GM18502 (cell line): ENCODE measurements around the gene SLC6A7.

ENCODE experiments used
- ATAC-seq: cut with Tn5 transposase; IDR thresholded peaks from one replicate; pipeline ENCODE4 v1.9.1; 2021; ENCODE audit warnings: mild to moderate bottlenecking; ENCODE audit not compliant: unreplicated experiment, poor library complexity

SLC6A7 gene

DNA sequence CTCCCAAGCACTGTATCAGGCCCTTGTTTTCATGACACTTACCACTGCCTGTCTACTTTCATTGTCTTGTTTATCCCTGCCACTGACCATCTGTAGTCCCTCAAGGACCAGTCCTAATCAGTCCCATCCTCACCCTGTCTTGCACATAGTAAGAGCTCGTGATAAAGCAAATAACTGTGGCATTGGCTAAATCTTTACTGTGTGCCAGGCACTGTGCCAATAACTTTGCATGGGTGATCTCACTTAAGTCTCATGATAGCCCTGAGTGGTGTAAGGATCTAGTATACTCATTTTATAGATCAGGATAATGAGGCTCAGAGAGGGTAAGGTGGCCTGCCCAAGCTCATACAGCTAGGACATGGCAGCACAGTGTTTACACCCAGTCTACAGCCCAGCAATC is 17.7 kb upstream of the SLC6A7 start:
- no peak for ATAC-seq

DNA sequence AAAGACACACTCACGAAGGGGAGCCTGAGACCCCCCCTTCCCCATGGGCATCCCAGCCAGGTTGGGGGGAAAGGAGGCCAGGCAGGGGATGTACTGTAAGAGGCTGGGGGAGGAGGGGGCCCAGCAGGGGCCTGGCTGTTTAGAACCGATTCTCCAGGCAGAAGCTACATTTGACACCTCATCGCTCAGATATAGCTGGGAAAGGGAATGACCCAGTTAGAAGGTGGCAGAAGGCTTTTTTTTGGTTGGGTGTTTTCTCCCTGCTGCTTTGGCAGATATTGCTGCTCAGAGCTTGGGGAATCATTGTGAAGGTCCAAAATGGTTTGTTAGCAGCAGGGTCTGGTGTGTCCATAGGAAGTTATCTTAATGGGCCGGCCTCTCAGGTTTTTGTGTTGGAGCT is 17.3 kb upstream of the SLC6A7 start:
- ATAC-seq, result no peak

DNA sequence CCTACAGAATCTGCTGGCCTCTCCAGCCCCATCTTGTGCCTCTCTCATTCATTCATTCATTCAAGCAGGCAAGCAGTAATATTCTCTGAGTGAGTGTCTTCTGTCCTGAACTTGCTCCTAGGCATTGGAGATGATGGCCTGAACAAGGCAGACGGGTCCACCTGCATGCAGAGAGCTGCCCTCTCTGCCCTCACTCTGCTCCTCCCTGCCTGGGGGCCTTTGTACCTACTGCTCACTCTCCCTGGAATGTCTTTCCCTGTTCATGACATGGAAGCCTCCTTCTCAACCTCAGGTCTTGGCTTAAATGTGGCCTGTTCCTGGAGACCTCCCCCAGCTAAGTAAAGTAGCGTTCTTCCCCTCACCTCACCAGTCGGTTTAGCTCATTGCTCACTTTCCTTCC is 16.7 kb upstream of the SLC6A7 start:
- no peak for ATAC-seq

DNA sequence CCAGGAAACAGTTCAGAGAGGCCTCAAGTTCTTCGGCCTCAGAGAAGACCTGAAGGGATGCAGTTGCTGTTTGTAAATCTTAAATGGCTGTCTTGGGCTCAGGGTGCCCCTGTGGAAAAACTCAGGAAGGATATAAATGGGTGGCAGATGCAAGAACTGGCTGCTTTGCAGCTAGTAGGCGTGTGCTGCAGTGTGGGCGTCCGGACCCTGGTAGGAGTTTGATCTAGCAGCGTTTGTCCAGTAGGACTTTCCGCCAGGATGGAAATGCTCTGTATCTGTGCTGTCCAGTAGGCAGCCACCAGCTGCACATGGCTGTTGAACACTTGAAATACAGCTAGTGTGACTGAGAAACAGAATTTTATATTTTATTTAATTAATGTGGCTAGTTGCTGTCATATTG is 15.6 kb upstream of the SLC6A7 start:
- ATAC-seq, result no peak

DNA sequence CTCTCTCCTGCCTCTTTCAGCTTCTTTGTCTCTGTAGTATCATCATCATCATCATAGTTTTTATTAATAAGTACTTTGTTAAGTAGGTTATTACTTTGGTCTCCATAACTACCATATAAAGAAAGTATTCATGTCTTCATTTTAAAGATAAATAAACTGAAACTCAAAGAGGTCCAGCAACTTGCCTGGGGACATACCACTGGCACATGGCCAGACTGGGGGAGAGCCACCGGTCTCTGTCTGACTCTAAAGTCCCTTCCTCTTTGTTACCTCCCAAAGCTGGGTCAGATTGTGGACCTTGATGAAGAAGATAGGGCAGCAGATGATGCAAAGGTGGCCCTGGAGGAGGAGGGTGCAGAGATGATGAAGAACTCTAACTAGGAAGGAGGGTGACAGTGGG is 14.8 kb upstream of the SLC6A7 start:
- no peak for ATAC-seq

DNA sequence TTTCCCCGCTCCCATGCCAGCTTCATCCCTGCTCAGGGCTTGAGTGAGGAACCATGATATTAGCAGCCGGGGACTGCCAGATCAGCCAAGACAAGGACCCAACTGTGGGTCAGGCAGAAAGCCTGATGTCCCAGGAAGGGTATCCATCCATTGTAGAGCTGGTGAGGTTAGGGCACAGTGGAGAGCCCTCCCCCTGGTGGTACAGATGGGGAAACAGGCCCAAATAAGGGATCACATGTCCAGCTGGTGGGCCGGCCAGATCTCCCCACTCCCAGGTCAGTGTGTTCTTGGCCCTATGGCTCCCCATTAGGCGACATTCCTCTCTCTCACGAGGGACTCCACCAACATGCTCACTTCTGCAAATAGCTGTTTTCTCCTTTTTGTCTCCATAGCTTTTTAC is 14.3 kb upstream of the SLC6A7 start:
- no peak for ATAC-seq

DNA sequence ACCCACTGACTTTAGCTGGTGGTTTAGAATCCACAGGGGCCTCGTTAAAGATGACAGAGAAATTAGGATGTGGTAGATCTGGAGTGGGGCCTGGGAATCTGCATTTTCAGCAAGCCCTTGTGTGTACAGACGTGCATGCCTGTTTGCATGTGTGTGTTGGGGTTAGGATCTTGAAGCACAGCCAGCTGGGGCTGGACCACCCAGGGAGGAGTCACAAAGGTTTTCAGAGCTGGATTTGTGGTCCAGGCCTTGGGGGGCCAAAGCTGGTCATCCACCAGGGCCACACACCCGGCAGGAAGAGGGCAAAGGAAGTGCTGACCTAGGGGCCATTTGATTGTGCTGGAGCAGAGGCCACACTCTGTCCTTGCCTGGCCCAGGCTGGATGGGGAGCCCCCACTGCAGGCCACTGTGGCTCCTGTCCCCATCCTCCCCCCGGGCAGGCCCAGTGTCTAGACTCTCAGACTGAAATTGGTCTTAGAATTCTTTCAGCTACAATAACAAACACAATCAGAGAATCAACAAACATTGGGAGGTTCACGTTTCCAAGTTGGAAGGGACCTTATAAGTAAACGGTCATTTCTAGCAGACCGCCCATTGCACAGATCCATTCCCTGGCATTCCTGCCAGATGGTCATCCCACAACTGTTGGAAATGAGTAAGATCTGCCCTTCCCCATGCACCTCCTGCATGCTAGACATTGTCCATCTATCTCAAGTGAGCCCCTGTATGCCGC is 13.0 kb upstream of the SLC6A7 start:
- ATAC-seq, result no peak

DNA sequence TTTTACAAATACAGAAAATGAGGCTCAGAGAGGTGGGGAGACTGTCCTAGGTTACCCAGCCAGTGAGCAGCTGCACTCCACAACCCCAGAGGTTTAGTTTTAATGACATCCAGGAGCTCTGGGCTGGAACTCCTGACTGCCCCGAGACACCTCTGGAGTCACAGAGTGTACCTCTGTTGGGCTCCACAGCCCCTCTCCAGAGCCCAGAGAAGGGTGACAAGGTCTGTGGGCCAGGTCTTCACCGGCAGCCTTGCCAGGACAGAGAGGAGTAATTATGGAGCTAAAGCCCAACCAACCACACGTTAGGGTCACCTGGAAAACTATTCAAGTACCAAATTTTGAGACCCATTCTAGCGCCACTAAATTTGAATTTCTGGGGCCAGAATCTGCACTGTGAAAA is 12.1 kb upstream of the SLC6A7 start:
- no peak for ATAC-seq

DNA sequence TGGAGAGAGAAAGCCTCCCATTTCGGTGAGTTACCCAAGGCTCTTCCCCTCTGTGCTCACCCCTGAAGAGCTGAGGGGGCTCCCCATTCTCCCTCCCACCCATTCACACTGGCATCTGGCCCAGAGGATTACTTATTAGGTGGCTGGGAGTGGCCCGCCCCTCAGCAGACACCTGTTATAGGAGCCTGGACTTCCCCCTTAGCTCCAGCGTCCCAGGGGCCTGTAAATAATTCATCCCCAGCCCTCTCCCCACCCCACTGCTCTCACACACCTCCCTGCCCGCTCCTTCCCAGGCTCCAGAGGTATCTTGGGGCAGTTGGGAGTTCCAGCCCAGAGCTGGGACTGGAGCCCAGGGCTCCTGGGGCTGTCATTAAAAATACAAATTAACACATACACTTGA is 11.6 kb upstream of the SLC6A7 start:
- no peak for ATAC-seq

DNA sequence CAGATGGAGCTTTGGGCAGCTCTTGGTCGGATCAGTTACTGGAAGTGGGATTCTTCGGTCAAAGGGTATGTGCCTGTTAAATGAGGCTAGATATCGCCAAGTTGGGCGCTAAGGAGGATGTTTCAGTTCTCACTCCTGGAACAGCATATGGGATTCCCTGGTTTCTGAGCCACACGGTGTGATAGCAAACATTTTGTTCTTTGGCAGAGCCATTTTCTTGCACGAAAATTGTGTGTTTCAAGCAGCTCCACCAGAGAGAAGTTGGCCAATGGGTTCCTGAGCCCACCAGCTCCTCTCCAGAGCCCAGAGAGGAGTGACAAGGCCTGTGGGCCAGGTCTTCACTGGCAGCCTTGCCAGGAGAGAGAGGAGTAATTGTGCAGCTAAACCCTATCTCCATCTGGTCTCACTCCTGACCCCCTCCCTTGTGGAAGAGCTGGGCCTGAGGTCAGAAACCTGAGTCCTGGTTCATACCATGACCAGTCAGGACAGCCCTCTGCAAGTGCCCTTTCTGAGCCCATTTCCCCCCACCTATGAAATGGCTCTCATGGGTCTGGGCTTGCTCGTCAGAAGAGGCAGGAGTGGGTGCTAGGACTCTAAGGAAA is 10.7 kb upstream of the SLC6A7 start:
- no peak for ATAC-seq

DNA sequence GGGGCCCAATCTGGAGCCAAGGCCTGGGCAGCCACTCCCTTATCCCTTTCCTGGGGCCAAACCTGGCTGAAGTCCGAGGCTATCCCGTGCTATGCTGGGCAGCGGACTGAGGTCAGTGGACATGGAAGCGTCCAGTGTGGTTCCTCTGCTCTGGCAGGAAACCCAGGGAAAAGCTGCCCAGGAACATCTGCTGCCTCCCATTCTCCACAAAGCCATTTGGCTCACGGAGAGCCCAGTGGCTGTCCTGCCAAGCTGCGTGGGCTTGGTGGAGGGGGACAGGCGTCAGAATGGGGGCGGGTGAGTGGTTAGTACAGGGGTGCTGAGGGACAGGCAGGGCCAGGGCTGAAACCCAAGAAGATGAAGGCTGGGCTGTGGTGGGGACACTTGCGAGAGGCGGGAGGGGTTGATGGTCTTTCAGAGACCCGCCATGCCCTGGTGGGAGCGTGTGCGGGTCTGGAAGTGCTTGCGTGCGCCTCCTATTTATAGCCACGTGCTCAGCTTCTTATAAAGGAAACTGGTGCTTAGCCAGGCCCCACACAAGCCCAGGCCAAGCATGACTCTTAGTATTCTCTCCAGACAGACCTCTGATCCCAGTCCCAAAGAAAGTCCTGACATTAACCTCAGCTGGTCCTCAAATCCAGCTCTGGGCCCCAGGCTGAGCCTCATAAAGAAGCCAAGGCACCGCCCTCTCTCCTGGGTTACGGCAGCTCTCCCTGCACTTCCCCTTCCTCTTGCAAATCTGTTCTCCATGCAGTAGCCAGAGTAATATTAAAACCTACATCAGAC is 9.4 kb upstream of the SLC6A7 start:
- no peak for ATAC-seq

DNA sequence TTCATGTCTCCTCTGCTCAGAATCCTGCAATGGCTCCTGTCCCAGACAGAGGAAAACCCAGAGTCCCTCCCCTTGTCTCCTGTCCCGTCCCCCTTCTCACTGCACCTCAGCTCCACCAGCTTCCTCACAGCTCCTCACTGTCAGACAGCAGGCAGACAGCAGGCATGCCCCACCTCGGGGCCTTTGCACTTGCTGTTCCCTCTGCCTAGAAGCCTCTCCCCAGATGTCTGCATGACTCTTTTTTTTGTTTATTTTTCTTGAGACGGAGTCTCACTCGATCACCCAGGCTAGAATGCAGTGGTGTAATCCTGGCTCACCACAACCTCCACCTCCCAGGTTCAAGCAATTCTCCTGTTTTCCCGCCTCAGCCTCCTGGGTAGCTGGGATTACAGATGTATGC is 8.8 kb upstream of the SLC6A7 start:
- no peak for ATAC-seq

DNA sequence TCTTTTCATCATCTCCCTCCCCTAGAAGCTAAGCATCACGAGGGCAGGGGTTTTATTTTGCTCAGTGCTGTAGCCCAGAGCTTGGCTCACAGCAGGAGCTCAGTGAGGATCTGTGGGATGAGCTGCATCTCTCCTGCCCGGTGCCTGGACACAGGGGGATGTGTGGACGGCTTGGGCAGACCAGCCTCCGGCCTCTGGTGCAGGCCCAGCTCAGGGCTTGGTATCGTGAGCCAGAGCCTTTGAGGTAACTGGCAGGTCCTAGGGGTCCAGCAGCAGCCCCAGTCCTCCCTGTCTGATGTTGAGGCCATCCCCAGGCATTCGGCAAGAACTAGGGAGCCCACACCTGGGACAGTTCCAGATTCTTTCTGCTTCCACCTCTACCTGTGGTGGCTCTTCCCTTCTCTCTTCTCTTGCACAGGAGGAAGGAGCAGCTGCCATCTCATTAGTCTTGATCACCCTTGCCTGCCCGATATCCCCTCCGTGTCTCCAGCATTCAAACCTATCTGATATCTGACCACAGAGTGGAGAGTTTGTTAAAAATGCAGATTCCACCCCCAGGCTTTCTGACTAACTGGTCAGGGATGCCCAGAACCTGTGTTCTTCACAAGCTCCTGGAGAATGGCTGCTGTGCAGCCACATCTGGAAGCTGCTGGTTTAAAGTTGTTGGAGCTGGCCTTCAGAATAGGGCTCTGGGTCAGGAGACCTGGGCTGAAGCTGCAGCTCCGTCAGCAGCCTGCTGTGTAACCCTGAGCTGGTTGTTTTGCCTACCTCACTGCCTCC is 7.9 kb upstream of the SLC6A7 start:
- ATAC-seq, result no peak

DNA sequence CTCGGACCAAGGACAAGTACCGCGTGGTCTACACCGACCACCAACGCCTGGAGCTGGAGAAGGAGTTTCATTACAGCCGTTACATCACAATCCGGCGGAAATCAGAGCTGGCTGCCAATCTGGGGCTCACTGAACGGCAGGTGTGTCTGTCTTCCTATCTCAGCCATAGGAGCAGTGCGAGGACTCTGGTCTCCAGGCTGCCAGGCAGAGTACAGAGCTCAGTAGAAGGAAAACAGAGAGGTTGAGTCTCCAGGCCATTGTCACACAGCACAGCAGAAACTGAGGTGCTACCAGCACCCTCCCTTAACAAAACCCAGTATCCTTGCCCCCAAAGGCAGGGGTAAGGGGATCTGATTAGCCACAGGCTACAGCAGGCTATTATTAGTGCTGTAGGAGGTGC is 7.1 kb upstream of the SLC6A7 start:
- ATAC-seq, result no peak

DNA sequence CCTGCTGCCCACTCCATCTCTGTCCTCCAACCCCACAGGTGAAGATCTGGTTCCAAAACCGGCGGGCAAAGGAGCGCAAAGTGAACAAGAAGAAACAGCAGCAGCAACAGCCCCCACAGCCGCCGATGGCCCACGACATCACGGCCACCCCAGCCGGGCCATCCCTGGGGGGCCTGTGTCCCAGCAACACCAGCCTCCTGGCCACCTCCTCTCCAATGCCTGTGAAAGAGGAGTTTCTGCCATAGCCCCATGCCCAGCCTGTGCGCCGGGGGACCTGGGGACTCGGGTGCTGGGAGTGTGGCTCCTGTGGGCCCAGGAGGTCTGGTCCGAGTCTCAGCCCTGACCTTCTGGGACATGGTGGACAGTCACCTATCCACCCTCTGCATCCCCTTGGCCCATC is 6.4 kb upstream of the SLC6A7 start:
- no peak for ATAC-seq

DNA sequence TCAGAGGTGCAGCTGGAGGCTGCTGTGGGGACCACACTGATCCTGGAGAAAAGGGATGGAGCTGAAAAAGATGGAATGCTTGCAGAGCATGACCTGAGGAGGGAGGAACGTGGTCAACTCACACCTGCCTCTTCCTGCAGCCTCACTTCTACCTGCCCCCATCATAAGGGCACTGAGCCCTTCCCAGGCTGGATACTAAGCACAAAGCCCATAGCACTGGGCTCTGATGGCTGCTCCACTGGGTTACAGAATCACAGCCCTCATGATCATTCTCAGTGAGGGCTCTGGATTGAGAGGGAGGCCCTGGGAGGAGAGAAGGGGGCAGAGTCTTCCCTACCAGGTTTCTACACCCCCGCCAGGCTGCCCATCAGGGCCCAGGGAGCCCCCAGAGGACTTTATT is 5.9 kb upstream of the SLC6A7 start:
- no peak for ATAC-seq

DNA sequence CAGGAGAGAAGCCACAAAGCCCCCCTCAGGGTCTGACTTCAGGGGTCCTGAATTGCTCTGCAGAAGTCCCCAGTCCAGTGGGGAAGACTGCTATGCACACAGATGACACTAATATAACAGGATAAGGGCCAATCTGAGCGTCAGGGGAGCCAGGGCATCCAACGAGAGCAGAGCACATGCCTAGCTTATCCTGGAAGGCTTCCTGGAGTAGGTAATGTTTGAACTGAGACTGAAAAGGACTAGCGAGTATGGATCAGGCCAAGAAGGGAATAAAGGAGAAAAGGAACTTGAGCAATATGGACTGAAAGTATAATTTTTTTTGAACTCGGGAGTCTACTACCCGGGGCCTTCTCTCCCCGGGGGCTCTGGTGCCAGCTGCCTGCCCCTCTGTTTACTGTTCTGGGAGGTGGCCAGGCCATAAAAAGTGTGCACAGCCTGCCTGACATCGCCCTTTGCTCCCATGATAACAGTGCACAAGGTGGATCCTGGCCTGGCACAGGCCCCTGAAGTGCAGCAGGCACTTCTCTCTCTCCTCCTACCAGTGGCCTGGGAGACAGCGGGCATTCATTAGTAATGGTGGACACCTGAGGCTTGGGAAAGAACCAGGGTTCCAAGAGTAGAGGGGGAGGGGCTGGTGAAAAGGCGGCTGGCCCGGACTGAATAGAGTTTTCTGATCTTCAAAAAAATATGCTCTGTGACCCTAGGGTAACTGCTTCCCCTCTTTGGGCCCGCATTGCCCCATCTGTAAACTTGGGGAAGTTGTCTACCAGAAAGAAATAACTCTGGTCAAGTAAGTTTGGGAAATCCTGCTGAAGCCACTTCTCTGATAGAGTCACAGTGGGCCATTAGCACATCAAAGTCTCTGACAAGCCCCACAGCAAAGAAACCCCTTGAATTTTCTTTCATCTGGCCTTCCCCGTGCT is 4.6 kb upstream of the SLC6A7 start:
- ATAC-seq, result no peak

DNA sequence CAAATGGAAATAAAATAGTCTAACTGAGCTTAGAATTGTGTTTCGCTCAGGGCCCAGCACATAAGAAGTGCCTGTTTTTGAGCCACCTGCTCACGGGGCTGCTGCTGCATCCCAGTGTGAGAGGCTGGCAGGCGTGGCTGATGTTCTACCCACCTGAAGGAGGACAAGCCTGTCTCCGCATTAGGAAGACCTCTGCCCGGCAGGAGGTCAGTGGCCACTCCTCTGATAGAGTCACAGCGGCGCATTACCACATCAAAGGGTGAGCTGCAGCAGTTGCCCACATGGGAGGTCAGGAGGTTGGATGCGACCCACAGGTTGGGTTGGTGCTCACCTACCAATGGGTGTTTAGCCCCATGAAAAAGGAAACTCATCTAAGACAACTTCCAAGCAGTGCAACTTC is 3.7 kb upstream of the SLC6A7 start:
- ATAC-seq, result no peak

DNA sequence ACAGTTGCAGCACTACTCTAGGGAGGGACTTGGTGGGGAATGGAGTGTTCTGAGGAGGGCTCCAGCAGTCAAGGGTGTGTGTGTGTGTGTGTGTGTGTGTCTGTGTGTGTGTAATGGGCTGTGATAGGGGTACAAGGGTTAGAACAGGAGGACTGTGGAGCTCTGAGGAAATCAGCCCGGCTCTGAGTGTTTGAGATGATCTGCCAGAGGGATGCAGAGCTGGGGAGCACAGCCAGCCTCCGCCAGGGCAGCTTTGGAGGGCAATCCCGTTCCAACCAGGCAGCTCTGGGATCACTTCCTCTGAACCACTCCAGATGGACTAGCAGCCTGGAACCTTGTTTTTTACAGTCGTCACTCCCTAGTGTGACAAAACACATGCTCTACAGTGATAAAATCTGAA is 3.0 kb upstream of the SLC6A7 start:
- no peak for ATAC-seq
